ENCODE results near the gene SETBP1.

SETBP1 gene

GRCh38 chr18:44758861-44759631, 78.4 kb downstream of the SETBP1 start:
- Histone ChIP-seq H3K27ac (no peak overlapping the region), H3K4me3 (ENCODE audit: low read depth, low read length) (no peak overlapping the region), H3K36me3 (replicated peaks) (no peaks in the 10 kb centered on the region), H3K27me3 (replicated peaks) (no peaks in the 10 kb centered on the region)
- TF ChIP-seq CTCF (IDR thresholded peaks at IDR 0.05; ENCODE audit: low read depth, low read length, missing control alignments): no peak
- DNase-seq: no peak
- in situ Hi-C loops (cut with HindIII; ENCODE audit: low pct_ligation_motif_present, low sequenced_read_pairs): no loop called here

GRCh38 chr18:44759925-44760342, 79.2 kb downstream of the SETBP1 start:
- Histone ChIP-seq H3K27me3 (replicated peaks) (no peaks in the 10 kb centered on the region), H3K27ac (no peak overlapping the region), H3K4me3 (ENCODE audit: low read depth, low read length) (no peak overlapping the region), H3K36me3 (replicated peaks) (no peaks in the 10 kb centered on the region)
- in situ Hi-C loops (cut with HindIII; ENCODE audit: low pct_ligation_motif_present, low sequenced_read_pairs): no loop called here
- DNase-seq: no peak
- TF ChIP-seq CTCF (IDR thresholded peaks at IDR 0.05; ENCODE audit: low read depth, low read length, missing control alignments): no peak

- Histone ChIP-seq H3K27me3 (replicated peaks) (no peaks in the 10 kb centered on the region), H3K4me3 (ENCODE audit: low read depth, low read length) (no peak overlapping the region), H3K36me3 (replicated peaks) (no peaks in the 10 kb centered on the region), H3K27ac (no peak overlapping the region)
- no peak for TF ChIP-seq CTCF (IDR thresholded peaks at IDR 0.05; ENCODE audit: low read depth, low read length, missing control alignments)
- in situ Hi-C loops (cut with HindIII; ENCODE audit: low pct_ligation_motif_present, low sequenced_read_pairs): no loop called here
- DNase-seq: no peak
Observed at GRCh38 chr18:44761812-44762211, 81.1 kb downstream of the SETBP1 start.

- Histone ChIP-seq H3K27ac (no peak overlapping the region), H3K27me3 (replicated peaks) (no peaks in the 10 kb centered on the region), H3K36me3 (replicated peaks) (no peaks in the 10 kb centered on the region), H3K4me3 (ENCODE audit: low read depth, low read length) (no peak overlapping the region)
- no peak for TF ChIP-seq CTCF (IDR thresholded peaks at IDR 0.05; ENCODE audit: low read depth, low read length, missing control alignments)
- in situ Hi-C loops (cut with HindIII; ENCODE audit: low pct_ligation_motif_present, low sequenced_read_pairs): no loop called here
- DNase-seq: no peak
Observed at GRCh38 chr18:44763327-44763726, 82.6 kb downstream of the SETBP1 start.

GRCh38 chr18:44764863-44765262, 84.2 kb downstream of the SETBP1 start:
- no peak overlapping the region for H3K27ac ChIP-seq
- no peak for TF ChIP-seq CTCF (IDR thresholded peaks at IDR 0.05; ENCODE audit: low read depth, low read length, missing control alignments)
- no peaks in the 10 kb centered on the region for H3K36me3 ChIP-seq (replicated peaks)
- in situ Hi-C loops (cut with HindIII; ENCODE audit: low pct_ligation_motif_present, low sequenced_read_pairs): no loop called here
- DNase-seq: no peak
- no peaks in the 10 kb centered on the region for H3K27me3 ChIP-seq (replicated peaks)
- H3K4me3 ChIP-seq (ENCODE audit: low read depth, low read length): no peak overlapping the region

GRCh38 chr18:44765456-44765855, 84.8 kb downstream of the SETBP1 start:
- H3K36me3 ChIP-seq (replicated peaks): no peaks in the 10 kb centered on the region
- H3K27ac ChIP-seq: no peak overlapping the region
- in situ Hi-C loops (cut with HindIII; ENCODE audit: low pct_ligation_motif_present, low sequenced_read_pairs): no loop called here
- no peak for TF ChIP-seq CTCF (IDR thresholded peaks at IDR 0.05; ENCODE audit: low read depth, low read length, missing control alignments)
- no peaks in the 10 kb centered on the region for H3K27me3 ChIP-seq (replicated peaks)
- H3K4me3 ChIP-seq (ENCODE audit: low read depth, low read length): no peak overlapping the region
- DNase-seq: no peak
